ENCODE data around the gene OLIG2.

The OLIG2 gene

DNA sequence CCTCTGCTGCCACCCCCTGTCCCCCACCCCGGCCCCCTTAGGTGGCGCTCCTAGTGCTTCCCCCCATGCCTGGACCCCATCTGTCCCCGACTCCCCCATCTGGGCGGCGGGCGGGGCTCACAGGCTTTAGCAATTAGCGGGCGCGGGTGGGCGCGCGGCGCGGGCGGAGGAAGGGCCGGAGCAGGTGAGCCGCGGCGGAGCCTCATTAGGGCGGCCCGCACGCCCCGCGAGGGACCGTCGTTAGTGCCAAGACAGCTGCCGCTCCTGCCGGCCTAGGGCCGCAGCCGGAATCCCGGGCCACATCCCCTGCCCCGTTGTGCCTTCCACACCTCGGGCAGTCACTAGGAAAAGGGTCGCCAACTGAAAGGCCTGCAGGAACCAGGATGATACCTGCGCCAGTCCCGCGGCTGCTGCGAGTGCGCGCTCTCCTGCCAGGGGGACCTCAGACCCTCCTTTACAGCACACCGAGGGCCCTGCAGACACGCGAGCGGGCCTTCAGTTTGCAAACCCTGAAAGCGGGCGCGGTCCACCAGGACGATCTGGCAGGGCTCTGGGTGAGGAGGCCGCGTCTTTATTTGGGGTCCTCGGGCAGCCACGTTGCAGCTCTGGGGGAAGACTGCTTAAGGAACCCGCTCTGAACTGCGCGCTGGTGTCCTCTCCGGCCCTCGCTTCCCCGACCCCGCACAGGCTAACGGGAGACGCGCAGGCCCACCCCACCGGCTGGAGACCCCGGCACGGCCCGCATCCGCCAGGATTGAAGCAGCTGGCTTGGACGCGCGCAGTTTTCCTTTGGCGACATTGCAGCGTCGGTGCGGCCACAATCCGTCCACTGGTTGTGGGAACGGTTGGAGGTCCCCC lies 7.6 kb downstream of the OLIG2 start:
- DNase-seq (ENCODE audit: low read depth, low spot score) = no peak

DNA sequence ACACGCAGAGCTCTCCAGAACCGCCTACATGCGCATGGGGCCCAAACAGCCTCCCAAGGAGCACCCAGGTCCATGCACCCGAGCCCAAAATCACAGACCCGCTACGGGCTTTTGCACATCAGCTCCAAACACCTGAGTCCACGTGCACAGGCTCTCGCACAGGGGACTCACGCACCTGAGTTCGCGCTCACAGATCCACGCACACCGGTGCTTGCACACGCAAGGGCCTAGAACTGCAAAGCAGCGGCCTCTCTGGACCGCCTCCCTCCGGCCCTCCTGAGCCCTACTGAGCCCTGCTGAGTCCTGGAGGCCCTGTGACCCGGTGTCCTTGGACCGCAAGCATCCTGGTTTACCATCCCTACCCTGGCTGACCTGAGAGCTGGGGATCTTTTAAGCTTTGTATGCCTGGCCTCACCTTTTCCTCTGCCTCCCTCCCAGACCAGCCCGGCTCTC lies 8.3 kb downstream of the OLIG2 start:
- DNase-seq (ENCODE audit: low read depth, low spot score) = no peak

GRCh38 chr21:33035147-33035546 lies 9.4 kb downstream of the OLIG2 start:
- no peak for DNase-seq (ENCODE audit: low read depth, low spot score)

- no peak for DNase-seq (ENCODE audit: low read depth, low spot score)
Observed at GRCh38 chr21:33036430-33037162, 10.9 kb downstream of the OLIG2 start.

- DNase-seq (ENCODE audit: low read depth, low spot score) = no peak
Observed at GRCh38 chr21:33037501-33037900, 11.8 kb downstream of the OLIG2 start.

DNA sequence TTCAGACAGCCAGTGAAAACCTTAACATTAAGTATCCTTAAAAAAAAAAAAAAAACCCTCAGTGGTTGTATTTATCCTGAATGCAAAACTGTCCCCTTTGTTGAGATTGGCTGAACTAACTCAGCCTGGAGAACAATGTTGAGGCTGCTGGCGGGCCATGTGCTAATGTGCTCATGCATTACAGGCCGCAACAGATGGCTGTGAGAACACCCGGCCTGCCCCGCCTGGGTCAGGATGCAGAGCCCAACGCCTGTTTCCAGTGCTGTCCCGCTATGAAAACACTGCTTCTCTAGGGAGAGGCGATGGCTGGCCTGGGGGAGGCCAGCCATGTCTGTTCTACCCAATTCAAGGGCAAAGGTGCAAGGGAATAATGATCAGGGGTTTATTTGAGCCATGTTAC lies 13.8 kb downstream of the OLIG2 start:
- DNase-seq (ENCODE audit: low read depth, low spot score) = no peak

- DNase-seq (ENCODE audit: low read depth, low spot score) = no peak
Observed at GRCh38 chr21:33040215-33040614, 14.5 kb downstream of the OLIG2 start.

DNA sequence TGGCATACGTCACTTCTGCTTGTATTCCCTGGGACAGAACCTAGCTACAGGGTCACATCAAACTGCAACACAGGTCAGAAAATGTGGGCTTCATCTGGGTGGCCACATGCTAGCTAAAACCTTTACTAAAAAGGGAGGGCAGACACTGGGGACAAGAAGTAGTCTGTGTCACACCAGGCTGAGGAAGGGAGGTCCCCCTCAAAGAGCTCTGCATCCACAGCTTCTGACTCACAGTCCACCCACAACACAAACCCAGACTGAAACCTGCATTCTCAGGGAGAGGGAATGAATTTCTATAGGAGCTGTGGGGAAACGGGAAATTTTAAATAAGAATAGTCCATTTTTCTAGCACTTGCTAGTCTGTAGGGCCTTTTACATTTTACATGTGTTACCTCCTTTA lies 16.2 kb downstream of the OLIG2 start:
- no peak for DNase-seq (ENCODE audit: low read depth, low spot score)

DNA sequence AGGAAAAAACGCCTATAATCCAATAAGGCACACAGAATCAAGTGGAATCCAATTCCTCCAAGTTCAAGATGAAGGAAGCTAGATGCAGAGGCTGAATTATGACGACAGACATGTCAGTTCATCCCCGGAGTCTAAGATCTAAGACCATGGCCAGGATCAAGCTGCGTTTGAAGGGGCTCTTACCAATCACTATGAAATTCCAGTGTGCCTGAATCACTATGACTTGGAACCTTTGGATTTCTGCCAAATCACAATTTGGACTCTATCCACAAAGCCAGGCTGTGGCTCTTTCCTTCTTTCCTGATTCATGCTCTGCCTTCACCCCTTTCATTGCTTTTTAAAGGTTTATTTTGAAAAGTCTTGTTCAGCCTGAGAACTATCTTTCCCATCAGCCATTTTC lies 17.1 kb downstream of the OLIG2 start:
- no peak for DNase-seq (ENCODE audit: low read depth, low spot score)

DNA sequence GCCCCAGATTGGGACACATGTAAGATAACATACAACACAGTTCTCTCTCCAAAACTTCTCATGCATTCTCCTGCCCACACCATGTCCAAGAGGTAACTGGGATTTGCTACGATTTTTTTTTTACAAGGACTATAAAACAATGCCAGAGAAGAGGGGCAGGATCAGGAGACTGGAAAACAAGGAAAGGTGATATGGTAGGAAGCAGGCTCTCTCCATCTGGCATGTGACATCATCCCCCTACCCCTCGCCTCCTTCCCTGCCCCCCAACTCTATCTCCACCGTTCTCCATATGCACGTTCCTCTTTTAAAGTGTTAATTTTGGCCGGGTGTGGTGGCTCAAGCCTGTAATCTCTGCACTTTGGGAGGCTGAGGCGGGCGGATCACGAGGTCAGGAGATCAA lies 20.7 kb downstream of the OLIG2 start:
- DNase-seq (ENCODE audit: low read depth, low spot score) = no peak

DNA sequence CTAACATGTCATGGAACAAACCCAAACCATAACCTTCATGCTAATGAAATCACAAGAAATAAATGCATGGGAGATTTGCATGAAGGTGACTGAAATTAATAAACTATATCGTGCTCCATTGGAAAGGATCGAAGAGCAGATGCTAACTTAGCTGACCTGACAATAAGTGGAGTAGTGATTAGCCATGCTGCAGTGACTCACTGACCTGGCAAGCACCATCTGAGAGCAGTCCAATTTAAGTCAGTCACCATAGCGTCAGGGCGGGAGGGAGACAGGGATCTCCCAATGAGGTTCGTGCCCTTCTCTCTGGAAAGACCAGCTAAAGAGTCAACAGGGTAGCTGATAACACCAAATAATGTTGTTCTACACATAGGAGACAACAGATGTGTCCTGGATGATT lies 21.5 kb downstream of the OLIG2 start:
- DNase-seq (ENCODE audit: low read depth, low spot score) = no peak

GRCh38 chr21:33051925-33052324 lies 26.2 kb downstream of the OLIG2 start:
- no peak for DNase-seq (ENCODE audit: low read depth, low spot score)

DNA sequence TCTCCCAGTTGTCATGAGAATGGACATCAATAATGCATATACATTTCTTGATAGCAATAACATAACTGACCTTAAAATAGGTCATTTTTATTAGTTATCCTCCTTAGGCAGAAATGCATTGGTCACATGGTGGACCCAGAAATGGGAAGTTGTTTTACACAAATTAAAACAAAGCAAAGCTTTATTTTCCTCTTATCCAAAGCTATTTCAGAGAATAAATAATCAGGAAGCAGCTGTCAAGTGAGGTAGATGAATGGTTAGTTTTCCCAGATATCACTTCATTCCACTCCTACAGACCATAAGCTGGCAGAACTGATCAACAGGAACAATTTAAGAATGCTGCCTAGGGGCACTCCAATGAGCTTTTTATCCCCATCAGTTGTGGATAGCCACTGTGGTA lies 28.2 kb downstream of the OLIG2 start:
- DNase-seq (ENCODE audit: low read depth, low spot score) = no peak

DNA sequence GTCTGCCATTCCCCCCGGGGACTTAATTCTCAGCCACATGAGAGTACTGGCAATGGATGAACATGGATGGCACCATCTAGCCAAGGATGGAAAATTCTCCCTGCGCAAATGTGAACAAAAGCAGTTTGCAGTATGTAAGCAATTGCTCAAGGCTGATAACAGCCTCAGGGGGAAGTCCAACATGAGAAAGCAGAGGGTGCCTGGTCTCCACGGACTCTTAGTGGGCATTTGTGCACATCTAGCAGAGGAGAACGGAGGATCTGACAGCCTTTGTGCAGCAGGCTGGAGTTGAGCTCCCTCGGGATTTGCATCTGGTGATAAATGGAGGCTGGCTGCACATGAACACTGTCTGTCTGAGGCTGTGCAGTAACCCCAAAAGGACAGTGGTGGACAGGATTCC lies 30.3 kb downstream of the OLIG2 start:
- no peak for DNase-seq (ENCODE audit: low read depth, low spot score)

- DNase-seq (ENCODE audit: low read depth, low spot score) = no peak
Observed at GRCh38 chr21:33057385-33057940, 31.7 kb downstream of the OLIG2 start.

- DNase-seq (ENCODE audit: low read depth, low spot score) = no peak
Observed at GRCh38 chr21:33058527-33058926, 32.8 kb downstream of the OLIG2 start.

DNA sequence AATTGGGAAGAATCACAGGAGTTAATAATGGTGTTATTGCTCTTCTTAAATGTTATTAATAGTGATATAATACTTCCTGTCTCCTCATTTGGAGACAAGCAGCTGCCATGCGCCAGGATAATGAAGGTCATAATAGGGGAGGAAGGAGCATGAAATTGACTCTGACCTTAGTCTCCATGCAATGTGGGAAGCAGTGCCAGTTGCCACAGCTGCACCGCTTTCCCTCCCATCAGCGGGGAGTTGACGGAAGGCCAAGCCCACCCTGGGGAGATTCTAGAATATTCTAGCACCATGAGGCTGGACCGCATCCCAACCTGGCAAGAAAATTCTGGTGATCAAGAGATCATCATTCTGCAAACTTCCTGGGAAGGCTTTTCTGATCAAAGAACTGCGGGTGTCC lies 33.2 kb downstream of the OLIG2 start:
- DNase-seq (ENCODE audit: low read depth, low spot score) = no peak

- no peak for DNase-seq (ENCODE audit: low read depth, low spot score)
Observed at GRCh38 chr21:33059380-33059841, 33.7 kb downstream of the OLIG2 start.

DNA sequence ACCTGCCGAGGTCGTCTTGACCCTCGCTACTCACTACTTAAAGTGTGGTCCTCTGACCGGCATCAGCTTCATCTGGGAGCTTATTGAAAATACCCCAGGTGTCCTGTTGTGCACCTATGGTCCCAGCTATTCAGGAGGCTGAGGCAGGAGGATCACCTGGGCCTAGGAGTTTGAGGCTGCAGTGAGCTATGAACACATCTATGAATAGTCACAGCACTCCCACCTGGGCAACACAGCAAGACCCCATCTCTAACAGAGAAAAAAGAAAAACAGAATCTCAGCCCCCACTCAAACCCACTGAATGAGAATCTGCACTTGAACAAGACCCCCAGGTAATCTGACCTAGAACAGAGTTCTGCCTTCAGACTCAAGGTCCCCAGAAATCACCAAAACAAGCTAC lies 35.5 kb downstream of the OLIG2 start:
- DNase-seq (ENCODE audit: low read depth, low spot score) = no peak

DNA sequence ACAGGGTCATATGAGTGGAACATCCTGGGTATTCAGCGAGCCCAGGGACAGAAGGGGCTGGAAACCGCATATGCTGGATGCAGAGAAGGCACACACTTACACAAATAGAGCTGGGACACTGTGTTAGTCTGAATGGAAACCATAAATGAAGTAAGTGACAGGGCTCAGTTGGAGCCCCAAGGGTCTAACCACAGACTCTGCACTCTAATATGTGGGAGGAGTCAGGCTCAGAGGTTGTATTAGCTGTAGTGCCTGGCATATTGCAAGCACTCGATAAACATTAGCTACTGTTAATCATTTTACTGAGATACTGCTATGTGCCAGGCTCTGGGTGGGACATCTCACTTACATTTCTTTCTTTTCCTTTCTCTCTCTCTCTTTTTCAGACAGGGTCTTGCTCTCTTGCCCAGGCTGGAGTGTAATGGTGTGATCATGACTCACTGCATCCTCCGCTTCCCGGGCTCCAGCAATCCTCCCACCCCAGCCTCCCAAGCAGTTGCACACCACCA lies 37.7 kb downstream of the OLIG2 start:
- no peak for DNase-seq (ENCODE audit: low read depth, low spot score)

GRCh38 chr21:33063907-33064622 lies 38.3 kb downstream of the OLIG2 start:
- DNase-seq (ENCODE audit: low read depth, low spot score) = no peak

Measured in iPS DF 19.7 (cell line).